Activated naive CD4-positive, alpha-beta T cell treated with anti-CD3 and anti-CD28 coated beads, Interleukin-2, amount 10 ng/mL, durations not matched to agents 7 days and 5 days (primary cell): Measurements from ENCODE around the gene AGO1.
"Not testable (repeated sequence)": the region's sequence is repeated elsewhere in the genome, so short reads cannot be mapped to it uniquely, and the experiment has no call there.

Source experiments
- CTCF ChIA-PET: fragments of 350-600 bp; sonication (Branson Sonifier 250); formaldehyde crosslinking; loops from one replicate; lab custom pipeline; 2021; ENCODE audit warnings: antibody characterized with exemption; lab: Charles Lee
- DNase-seq: peaks from one replicate; pipeline ENCODE4 v3.0.0-alpha.2; 2020
- H3K27ac Mint-ChIP-seq: one replicate; pipeline ENCODE4 v1.8.0; 2021; ENCODE audit warnings: mild to moderate bottlenecking, moderate library complexity, mixed read lengths
- H3K27me3 Mint-ChIP-seq: one replicate; pipeline ENCODE4 v1.8.0; 2021; ENCODE audit warnings: mild to moderate bottlenecking, mixed read lengths
- H3K36me3 Mint-ChIP-seq: one replicate; pipeline ENCODE4 v1.8.0; 2021; ENCODE audit warnings: mixed read lengths
- H3K4me1 Mint-ChIP-seq: one replicate; pipeline ENCODE4 v1.8.0; 2021; ENCODE audit warnings: mixed read lengths
- H3K4me3 Mint-ChIP-seq: one replicate; pipeline ENCODE4 v1.8.0; 2021; ENCODE audit warnings: mild to moderate bottlenecking, moderate library complexity, mixed read lengths
- H3K9me3 Mint-ChIP-seq: one replicate; pipeline ENCODE4 v1.8.0; 2021; ENCODE audit warnings: mixed read lengths

AGO1 gene

GRCh38 chr1:35856964-35857363 is 26.0 kb upstream of the AGO1 start:
- H3K4me3 Mint-ChIP-seq, result no peak overlapping the region
- DNase-seq, result no peak
- H3K4me1 Mint-ChIP-seq, result no peaks in the 10 kb centered on the region
- H3K27ac Mint-ChIP-seq, result no peak overlapping the region
- H3K9me3 Mint-ChIP-seq, result no peaks in the 10 kb centered on the region
- peaks cover 4% of the 10 kb centered on the region for H3K27me3 Mint-ChIP-seq
- peaks cover 4% of the 10 kb centered on the region for H3K36me3 Mint-ChIP-seq
- CTCF ChIA-PET, result interaction anchor here (1.0 to 1.6 kb wide), 2 partner anchors 10 to 45 kb away, joined by 3 read pairs; no protein-coding TSS in a partner anchor

- Mint-ChIP-seq H3K9me3 (no peaks in the 10 kb centered on the region), H3K4me3 (no peak overlapping the region), H3K4me1 (no peaks in the 10 kb centered on the region), H3K27me3 (peaks cover 4% of the 10 kb centered on the region), H3K27ac (no peak overlapping the region), H3K36me3 (peaks cover 4% of the 10 kb centered on the region)
- DNase-seq, result no peak
- CTCF ChIA-PET, result interaction anchor here (1.0 kb wide), 1 partner anchor 45 kb away, joined by 3 read pairs; no protein-coding TSS in a partner anchor
These were observed 25.2 kb upstream of the AGO1 start for GRCh38 chr1:35857830-35858229.

- H3K4me1 Mint-ChIP-seq, result no peaks in the 10 kb centered on the region
- CTCF ChIA-PET, result interaction anchor here (1.0 to 1.1 kb wide), 2 partner anchors 22 to 274 kb away, joined by 3 to 4 read pairs; partner anchors contain the start of gene AGO1
- H3K27ac Mint-ChIP-seq, result no peak overlapping the region
- H3K36me3 Mint-ChIP-seq, result no peaks in the 10 kb centered on the region
- no peak for DNase-seq
- H3K4me3 Mint-ChIP-seq, result no peak overlapping the region
- peaks cover 12% of the 10 kb centered on the region for H3K27me3 Mint-ChIP-seq
- no peaks in the 10 kb centered on the region for H3K9me3 Mint-ChIP-seq
These were observed 22.3 kb upstream of the AGO1 start for GRCh38 chr1:35860696-35861095.

GRCh38 chr1:35863136-35863535 is 19.9 kb upstream of the AGO1 start:
- Mint-ChIP-seq H3K4me3 (no peak overlapping the region), H3K27ac (no peak overlapping the region), H3K4me1 (no peaks in the 10 kb centered on the region), H3K27me3 (peaks cover 15% of the 10 kb centered on the region), H3K36me3 (no peaks in the 10 kb centered on the region), H3K9me3 (no peaks in the 10 kb centered on the region)
- CTCF ChIA-PET, result no interaction called here
- no peak for DNase-seq

- CTCF ChIA-PET, result no interaction called here
- H3K27ac Mint-ChIP-seq, result no peak overlapping the region
- no peak overlapping the region for H3K4me3 Mint-ChIP-seq
- no peak for DNase-seq
- H3K27me3 Mint-ChIP-seq, result peaks cover 15% of the 10 kb centered on the region
- H3K36me3 Mint-ChIP-seq, result no peaks in the 10 kb centered on the region
- H3K9me3 Mint-ChIP-seq, result no peaks in the 10 kb centered on the region
- no peaks in the 10 kb centered on the region for H3K4me1 Mint-ChIP-seq
These were observed 19.0 kb upstream of the AGO1 start for GRCh38 chr1:35863881-35864625.

GRCh38 chr1:35864813-35865212 is 18.2 kb upstream of the AGO1 start:
- Mint-ChIP-seq H3K4me3 (no peak overlapping the region), H3K36me3 (no peaks in the 10 kb centered on the region), H3K4me1 (no peaks in the 10 kb centered on the region), H3K27ac (no peak overlapping the region), H3K27me3 (peaks cover 20% of the 10 kb centered on the region), H3K9me3 (no peaks in the 10 kb centered on the region)
- CTCF ChIA-PET, result no interaction called here
- DNase-seq, result no peak

- no peak for DNase-seq
- no peaks in the 10 kb centered on the region for H3K36me3 Mint-ChIP-seq
- H3K9me3 Mint-ChIP-seq, result no peaks in the 10 kb centered on the region
- CTCF ChIA-PET, result no interaction called here
- H3K4me1 Mint-ChIP-seq, result no peaks in the 10 kb centered on the region
- H3K27ac Mint-ChIP-seq, result no peak overlapping the region
- no peak overlapping the region for H3K4me3 Mint-ChIP-seq
- H3K27me3 Mint-ChIP-seq, result peaks cover 15% of the 10 kb centered on the region
These were observed 16.0 kb upstream of the AGO1 start for GRCh38 chr1:35866991-35867390.

GRCh38 chr1:35869245-35869950 is 13.6 kb upstream of the AGO1 start:
- H3K36me3 Mint-ChIP-seq, DNase-seq, H3K4me1 Mint-ChIP-seq, H3K4me3 Mint-ChIP-seq, CTCF ChIA-PET, H3K9me3 Mint-ChIP-seq, H3K27ac Mint-ChIP-seq: not testable (repeated sequence)
- H3K27me3 Mint-ChIP-seq, result peaks cover 12% of the 10 kb centered on the region

GRCh38 chr1:35870651-35871309 is 12.2 kb upstream of the AGO1 start:
- H3K4me1 Mint-ChIP-seq, result no peaks in the 10 kb centered on the region
- no peak for DNase-seq
- no peak overlapping the region for H3K27ac Mint-ChIP-seq
- H3K36me3 Mint-ChIP-seq, result no peaks in the 10 kb centered on the region
- no peak overlapping the region for H3K4me3 Mint-ChIP-seq
- peaks cover 8% of the 10 kb centered on the region for H3K27me3 Mint-ChIP-seq
- H3K9me3 Mint-ChIP-seq, result no peaks in the 10 kb centered on the region
- CTCF ChIA-PET, result no interaction called here

GRCh38 chr1:35873243-35873750 is 9.7 kb upstream of the AGO1 start:
- peaks cover 5% of the 10 kb centered on the region for H3K27me3 Mint-ChIP-seq
- no peak overlapping the region for H3K27ac Mint-ChIP-seq
- H3K4me3 Mint-ChIP-seq, result no peak overlapping the region
- CTCF ChIA-PET, result interaction anchor here (2.0 kb wide), 1 partner anchor 9 kb away, joined by 9 read pairs; the partner anchor contains the start of gene AGO1
- no peaks in the 10 kb centered on the region for H3K36me3 Mint-ChIP-seq
- DNase-seq, result no peak
- H3K9me3 Mint-ChIP-seq, result no peaks in the 10 kb centered on the region
- no peaks in the 10 kb centered on the region for H3K4me1 Mint-ChIP-seq

- H3K4me1 Mint-ChIP-seq, CTCF ChIA-PET, H3K9me3 Mint-ChIP-seq, H3K4me3 Mint-ChIP-seq, H3K36me3 Mint-ChIP-seq, H3K27me3 Mint-ChIP-seq, DNase-seq, H3K27ac Mint-ChIP-seq: not testable (repeated sequence)
These were observed 8.9 kb upstream of the AGO1 start for GRCh38 chr1:35874115-35874514.

GRCh38 chr1:35876988-35877387 is 6.0 kb upstream of the AGO1 start:
- CTCF ChIA-PET, result no interaction called here
- Mint-ChIP-seq H3K27me3 (peaks cover 9% of the 10 kb centered on the region), H3K27ac (no peak overlapping the region)

GRCh38 chr1:35881850-35882273 is 1.1 kb upstream of the AGO1 start:
- no peaks in the 10 kb centered on the region for H3K9me3 Mint-ChIP-seq
- no peak overlapping the region for H3K27ac Mint-ChIP-seq
- peaks cover 35% of the 10 kb centered on the region for H3K4me1 Mint-ChIP-seq
- CTCF ChIA-PET, result interaction anchor here (0.8 to 2.2 kb wide), 6 partner anchors 9 to 253 kb away, joined by 3 to 9 read pairs (median 5); partner anchors contain the start of gene AGO3
- no peak for DNase-seq
- H3K36me3 Mint-ChIP-seq, result no peaks in the 10 kb centered on the region
- H3K27me3 Mint-ChIP-seq, result peaks cover 12% of the 10 kb centered on the region
- H3K4me3 Mint-ChIP-seq, result peak overlapping the region; percentile 94

More at GRCh38 chr1:35876988-35877387, 6.0 kb upstream of the AGO1 start:
- H3K9me3 Mint-ChIP-seq, result no peaks in the 10 kb centered on the region
- DNase-seq, result peak; percentile 49
- H3K36me3 Mint-ChIP-seq, result no peaks in the 10 kb centered on the region
- peaks cover 8% of the 10 kb centered on the region for H3K4me1 Mint-ChIP-seq
- H3K4me3 Mint-ChIP-seq, result no peak overlapping the region

- Mint-ChIP-seq H3K27ac (no peak overlapping the region), H3K9me3 (no peaks in the 10 kb centered on the region), H3K4me3 (peak overlapping the region; percentile 94), H3K27me3 (peaks cover 12% of the 10 kb centered on the region), H3K36me3 (no peaks in the 10 kb centered on the region), H3K4me1 (peaks cover 42% of the 10 kb centered on the region)
- no peak for DNase-seq
- CTCF ChIA-PET, result interaction anchor here (0.8 to 2.2 kb wide), 9 partner anchors 10 to 253 kb away, joined by 3 to 9 read pairs (median 4); partner anchors contain the start of gene AGO3
These were observed 444 bp upstream of the AGO1 start for GRCh38 chr1:35882586-35882944.
